Parathyroid adenoma (tissue), 2 donors: ENCODE results near the gene FBXO11.

Experiments used
- H2AFZ ChIP-seq: fragments of 300-600 bp; sonication (generic); one replicate; pipeline ENCODE4 v1.7.0; 2017; ENCODE audit warnings: antibody characterized with exemption, mild to moderate bottlenecking
- H3K27ac ChIP-seq: fragments of 300-600 bp; sonication (generic); one replicate; pipeline ENCODE4 v1.7.0; 2017
- H3K27me3 ChIP-seq: fragments of 300-600 bp; sonication (generic); one replicate; pipeline ENCODE4 v1.7.0; 2017; ENCODE audit warnings: low read length; ENCODE audit not compliant: control insufficient read depth, insufficient read depth
- H3K36me3 ChIP-seq: fragments of 300-600 bp; sonication (generic); one replicate; pipeline ENCODE4 v1.7.0; 2017; ENCODE audit warnings: low read length; ENCODE audit not compliant: control insufficient read depth, insufficient read depth
- H3K4me1 ChIP-seq: fragments of 300-600 bp; sonication (generic); one replicate; pipeline ENCODE4 v1.7.0; 2017; ENCODE audit warnings: control low read depth
- H3K4me2 ChIP-seq: fragments of 300-600 bp; sonication (generic); one replicate; pipeline ENCODE4 v1.7.0; 2017; ENCODE audit warnings: low read length
- H3K4me3 ChIP-seq: fragments of 300-600 bp; sonication (generic); one replicate; pipeline ENCODE4 v1.7.0; 2017; ENCODE audit warnings: low read depth, low read length
- H3K79me2 ChIP-seq: fragments of 300-600 bp; sonication (generic); one replicate; pipeline ENCODE4 v1.7.0; 2017; ENCODE audit warnings: control low read depth
- H3K9ac ChIP-seq: fragments of 300-600 bp; sonication (generic); one replicate; pipeline ENCODE4 v1.7.0; 2017; ENCODE audit warnings: mild to moderate bottlenecking
- H3K9me3 ChIP-seq: fragments of 300-600 bp; sonication (generic); one replicate; pipeline ENCODE4 v1.7.0; 2017; ENCODE audit warnings: low read length; ENCODE audit not compliant: control insufficient read depth
- TF ChIP-seq, protein P1 (sequence below): fragments of 300-600 bp; sonication (generic); IDR thresholded peaks from one replicate; pipeline ENCODE4 v1.7.0; 2017; ENCODE audit warnings: antibody characterized with exemption, mild to moderate bottlenecking
- donor health status: primary hyperparathyroidism.

Gene FBXO11

DNA sequence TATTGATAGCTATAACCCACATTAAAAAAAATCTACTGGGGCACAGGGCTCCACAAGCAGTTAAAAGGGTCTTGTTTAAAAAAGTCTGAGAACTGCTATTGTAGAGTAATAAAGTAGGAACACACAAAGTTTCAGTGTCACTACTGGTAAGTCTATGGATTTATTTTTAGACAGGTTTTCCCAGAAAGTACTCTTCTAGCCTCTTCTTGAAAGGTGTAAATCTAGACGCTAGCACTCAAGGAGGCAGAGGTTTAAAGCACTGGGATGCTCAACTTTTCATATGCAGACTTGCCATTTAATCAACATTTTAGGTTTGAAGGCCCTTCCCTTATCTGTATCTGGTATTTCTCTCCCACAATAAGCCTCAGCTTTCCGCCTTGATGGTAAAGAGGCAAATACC is 33.4 kb downstream of the FBXO11 start:
- Histone ChIP-seq H3K79me2 (peaks cover 29% of the 10 kb centered on the region), H2AFZ (no peak overlapping the region), H3K4me1 (no peaks in the 10 kb centered on the region), H3K4me2 (no peak overlapping the region), H3K27ac (no peak overlapping the region), H3K9ac (no peak overlapping the region), H3K36me3 (no peaks in the 10 kb centered on the region), H3K27me3 (no peaks in the 10 kb centered on the region), H3K4me3 (no peak overlapping the region), H3K9me3 (no peaks in the 10 kb centered on the region)
- TF ChIP-seq, protein P1, sequence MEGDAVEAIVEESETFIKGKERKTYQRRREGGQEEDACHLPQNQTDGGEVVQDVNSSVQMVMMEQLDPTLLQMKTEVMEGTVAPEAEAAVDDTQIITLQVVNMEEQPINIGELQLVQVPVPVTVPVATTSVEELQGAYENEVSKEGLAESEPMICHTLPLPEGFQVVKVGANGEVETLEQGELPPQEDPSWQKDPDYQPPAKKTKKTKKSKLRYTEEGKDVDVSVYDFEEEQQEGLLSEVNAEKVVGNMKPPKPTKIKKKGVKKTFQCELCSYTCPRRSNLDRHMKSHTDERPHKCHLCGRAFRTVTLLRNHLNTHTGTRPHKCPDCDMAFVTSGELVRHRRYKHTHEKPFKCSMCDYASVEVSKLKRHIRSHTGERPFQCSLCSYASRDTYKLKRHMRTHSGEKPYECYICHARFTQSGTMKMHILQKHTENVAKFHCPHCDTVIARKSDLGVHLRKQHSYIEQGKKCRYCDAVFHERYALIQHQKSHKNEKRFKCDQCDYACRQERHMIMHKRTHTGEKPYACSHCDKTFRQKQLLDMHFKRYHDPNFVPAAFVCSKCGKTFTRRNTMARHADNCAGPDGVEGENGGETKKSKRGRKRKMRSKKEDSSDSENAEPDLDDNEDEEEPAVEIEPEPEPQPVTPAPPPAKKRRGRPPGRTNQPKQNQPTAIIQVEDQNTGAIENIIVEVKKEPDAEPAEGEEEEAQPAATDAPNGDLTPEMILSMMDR: no peak

- Histone ChIP-seq H3K4me1 (peaks cover 4% of the 10 kb centered on the region), H3K27ac (no peak overlapping the region), H3K36me3 (no peaks in the 10 kb centered on the region), H3K4me2 (no peak overlapping the region), H3K9me3 (no peaks in the 10 kb centered on the region), H3K4me3 (no peak overlapping the region), H3K9ac (no peak overlapping the region), H2AFZ (no peak overlapping the region), H3K79me2 (peaks cover 24% of the 10 kb centered on the region), H3K27me3 (no peaks in the 10 kb centered on the region)
- TF ChIP-seq, protein P1: no peak
These were observed 35.4 kb downstream of the FBXO11 start for GRCh38 chr2:47870641-47871540.

DNA sequence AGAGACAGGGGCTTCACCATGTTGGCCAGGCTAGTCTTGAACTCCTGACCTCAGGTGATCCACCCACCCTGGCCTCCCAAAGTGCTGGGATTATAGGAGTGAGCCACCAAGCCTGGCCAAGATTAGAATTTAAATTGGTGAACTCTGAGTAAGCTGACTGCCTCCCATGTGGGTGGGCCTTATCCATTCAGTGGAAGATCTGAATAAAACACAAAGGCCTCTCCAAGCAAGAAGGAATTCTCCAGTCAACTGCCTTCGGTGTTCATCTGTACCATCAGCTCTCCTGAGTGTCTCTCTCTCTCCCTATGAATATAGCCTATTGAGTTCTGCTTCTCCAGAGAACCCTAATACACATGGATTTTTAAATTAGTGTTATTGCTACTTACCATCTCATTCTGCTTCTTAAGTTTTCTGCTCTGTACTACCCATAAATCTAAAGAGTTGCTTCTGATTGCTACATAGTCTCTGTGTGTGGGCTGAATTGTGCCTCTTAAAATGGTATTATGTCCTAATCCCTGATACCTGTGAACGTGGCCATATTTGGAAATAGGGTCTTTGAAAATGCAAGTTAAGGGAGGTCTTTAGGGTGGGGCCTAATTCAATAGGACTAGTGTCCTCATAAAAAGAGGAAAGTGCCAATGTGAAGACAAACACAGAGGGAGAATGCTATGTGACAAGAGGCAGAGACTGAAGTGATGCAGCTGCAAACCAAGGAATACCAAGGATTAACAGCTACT is 36.3 kb downstream of the FBXO11 start:
- Histone ChIP-seq H3K36me3 (no peaks in the 10 kb centered on the region), H3K27me3 (no peaks in the 10 kb centered on the region), H3K4me2 (no peak overlapping the region), H2AFZ (no peak overlapping the region), H3K9me3 (no peaks in the 10 kb centered on the region), H3K4me3 (no peak overlapping the region), H3K4me1 (peaks cover 4% of the 10 kb centered on the region), H3K79me2 (peaks cover 26% of the 10 kb centered on the region), H3K9ac (no peak overlapping the region), H3K27ac (no peak overlapping the region)
- TF ChIP-seq, protein P1: no peak

GRCh38 chr2:47868611-47869352 is 37.5 kb downstream of the FBXO11 start:
- no peaks in the 10 kb centered on the region for H3K9me3 ChIP-seq
- peaks cover 4% of the 10 kb centered on the region for H3K4me1 ChIP-seq
- H3K4me2 ChIP-seq: no peak overlapping the region
- no peaks in the 10 kb centered on the region for H3K36me3 ChIP-seq
- H3K4me3 ChIP-seq: no peak overlapping the region
- H3K79me2 ChIP-seq: peaks cover 26% of the 10 kb centered on the region
- no peak overlapping the region for H2AFZ ChIP-seq
- H3K9ac ChIP-seq: no peak overlapping the region
- H3K27me3 ChIP-seq: no peaks in the 10 kb centered on the region
- TF ChIP-seq, protein P1: no peak
- H3K27ac ChIP-seq: no peak overlapping the region
